Gastroesophageal sphincter (tissue), 3 donors: Measurements from ENCODE around the gene CNTNAP4.

ENCODE experiments used
- CTCF ChIP-seq, 4 experiments: fragments of 200-600 bp in 2 of 4; fragments of 450-650 bp in 2 of 4; sonication (generic) in 1 of 4; IDR thresholded peaks; one replicate each; pipeline ENCODE4 v1.5.1; 2017 to 2019; ENCODE audit warnings: antibody characterized with exemption in 4 of 4, mild to moderate bottlenecking in 2 of 4, moderate library complexity in 2 of 4
- POLR2A ChIP-seq, 2 donors: fragments of 450-650 bp; IDR thresholded peaks; one replicate each; pipeline ENCODE4 v1.6.1; 2017; ENCODE audit warnings: antibody characterized with exemption in 2 of 2, mild to moderate bottlenecking in 2 of 2, moderate library complexity in 1 of 2
- POLR2AphosphoS5 ChIP-seq: sonication (generic); formaldehyde crosslinking; IDR thresholded peaks from one replicate; pipeline ENCODE4 v1.6.1; 2017; ENCODE audit warnings: antibody characterized with exemption

GRCh38 chr16:76243620-76244019, 33.6 kb upstream of the CNTNAP4 start:
- TF ChIP-seq CTCF (IDR thresholded peaks at IDR 0.05), result no peak
- no peak for TF ChIP-seq POLR2A (IDR thresholded peaks at IDR 0.05)
- no peak for TF ChIP-seq POLR2AphosphoS5
